GM21737 (cell line): ENCODE data around the gene CAPZB.

ENCODE experiments used
- ATAC-seq: cut with Tn5 transposase; IDR thresholded peaks from one replicate; pipeline ENCODE4 v1.9.1; 2021; ENCODE audit warnings: mild to moderate bottlenecking, moderate library complexity; ENCODE audit not compliant: unreplicated experiment

The CAPZB gene

DNA sequence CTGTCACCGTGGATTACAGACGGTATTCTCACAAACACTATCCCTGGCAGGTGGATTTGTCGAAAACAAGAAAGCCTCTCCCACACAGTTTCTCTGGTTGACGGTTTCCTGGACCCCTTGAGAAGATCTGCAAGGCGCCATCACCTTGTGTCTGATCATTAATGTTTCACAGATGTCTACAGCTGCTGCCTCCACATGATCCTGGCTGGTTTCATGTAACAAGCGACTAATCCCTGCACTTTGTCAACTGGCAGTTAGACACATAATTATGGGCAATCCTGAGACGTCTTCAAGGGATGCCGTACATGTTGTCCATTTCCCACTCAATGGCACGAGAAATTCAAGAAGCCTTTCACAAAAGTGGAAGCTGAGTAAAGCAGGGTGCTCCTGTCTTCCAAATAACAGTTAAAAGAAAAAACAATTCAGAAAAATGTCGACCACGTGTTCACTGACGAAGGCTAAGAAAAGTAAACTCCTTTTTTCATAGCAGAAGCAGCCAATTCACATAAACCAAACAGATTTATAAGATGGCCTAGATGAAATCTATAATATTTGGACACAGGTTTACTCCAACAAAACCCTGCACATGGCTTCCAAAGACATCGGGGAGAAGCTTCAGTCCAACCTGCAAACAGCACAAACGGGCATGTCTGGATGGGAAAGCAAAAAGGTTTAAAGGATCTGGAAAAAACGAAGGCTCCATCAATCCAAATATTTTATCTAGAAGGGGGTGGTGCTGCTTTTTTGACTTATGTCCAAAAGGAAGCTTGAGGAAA lies 52.2 kb downstream of the CAPZB start:
- no peak for ATAC-seq

GRCh38 chr1:19430121-19431068 lies 54.9 kb downstream of the CAPZB start:
- no peak for ATAC-seq

GRCh38 chr1:19429611-19430010 lies 55.7 kb downstream of the CAPZB start:
- ATAC-seq = no peak

DNA sequence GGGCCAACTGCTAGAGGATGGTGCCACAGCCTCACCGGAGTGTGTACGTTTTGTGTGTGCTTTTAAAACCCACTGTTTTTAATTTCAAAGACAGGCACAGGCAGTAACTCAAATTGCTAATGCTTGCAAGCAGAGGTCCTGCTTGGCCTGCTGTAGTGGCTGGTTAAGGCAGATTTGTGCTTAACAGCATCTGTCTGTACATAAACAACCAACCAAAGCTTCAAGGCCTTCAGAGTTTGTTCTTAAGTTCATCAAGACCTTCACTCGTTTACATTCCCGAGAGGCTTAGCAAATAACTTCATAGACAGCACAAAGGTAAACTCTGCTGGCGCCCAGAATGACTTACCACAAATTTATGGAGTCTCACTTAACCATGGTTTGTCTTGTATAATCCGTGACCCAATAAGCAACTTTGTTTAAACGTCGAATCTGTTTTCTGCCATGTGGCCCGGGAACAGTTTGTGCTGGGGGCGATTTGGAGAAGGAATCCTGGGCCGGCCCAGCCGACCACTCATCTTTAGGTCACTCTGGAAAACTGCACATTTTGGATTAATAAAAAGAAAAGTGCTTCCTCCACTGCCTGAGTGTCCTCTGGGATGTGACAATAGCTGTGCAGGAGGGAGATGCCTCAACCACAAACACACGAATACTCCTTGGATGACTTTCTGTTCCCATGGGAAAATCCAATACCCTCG lies 58.1 kb downstream of the CAPZB start:
- ATAC-seq = no peak

DNA sequence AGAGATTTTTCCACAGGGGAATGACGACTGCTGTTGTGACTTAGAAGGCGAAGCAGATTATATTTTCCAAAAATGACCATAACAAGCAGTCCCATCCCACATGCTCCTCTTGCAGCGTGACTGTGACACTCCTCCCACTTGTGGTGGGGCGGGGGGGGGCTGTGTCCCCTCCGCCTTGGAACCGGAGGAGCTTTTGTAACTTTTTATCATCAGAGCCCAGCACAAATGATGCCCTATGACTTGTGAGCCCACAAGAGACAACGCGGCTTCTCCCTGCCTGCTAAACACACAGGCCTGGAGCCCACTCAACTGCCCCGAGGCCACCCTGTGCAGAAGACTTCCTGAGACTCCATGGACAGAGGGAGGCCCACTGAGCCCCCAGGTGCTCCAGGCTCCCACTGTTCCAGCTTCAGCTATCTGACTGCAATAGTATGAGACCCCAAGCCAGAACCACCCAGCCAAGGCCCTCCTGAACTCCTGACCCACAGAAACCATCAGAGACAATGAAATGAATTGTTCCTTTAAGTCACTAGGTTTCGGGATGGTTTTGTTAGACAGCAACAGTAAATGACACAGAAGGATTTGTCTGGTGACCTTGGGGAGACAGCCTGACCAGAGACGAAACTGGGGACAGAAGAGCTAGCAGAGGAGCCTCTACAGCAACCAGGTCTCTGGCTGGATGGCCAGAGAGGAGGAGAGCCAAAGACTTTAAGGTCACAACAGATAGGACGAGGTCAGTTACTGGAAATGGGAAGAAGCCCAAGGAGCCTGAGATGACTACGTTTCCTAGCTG lies 58.8 kb downstream of the CAPZB start:
- ATAC-seq = no peak

DNA sequence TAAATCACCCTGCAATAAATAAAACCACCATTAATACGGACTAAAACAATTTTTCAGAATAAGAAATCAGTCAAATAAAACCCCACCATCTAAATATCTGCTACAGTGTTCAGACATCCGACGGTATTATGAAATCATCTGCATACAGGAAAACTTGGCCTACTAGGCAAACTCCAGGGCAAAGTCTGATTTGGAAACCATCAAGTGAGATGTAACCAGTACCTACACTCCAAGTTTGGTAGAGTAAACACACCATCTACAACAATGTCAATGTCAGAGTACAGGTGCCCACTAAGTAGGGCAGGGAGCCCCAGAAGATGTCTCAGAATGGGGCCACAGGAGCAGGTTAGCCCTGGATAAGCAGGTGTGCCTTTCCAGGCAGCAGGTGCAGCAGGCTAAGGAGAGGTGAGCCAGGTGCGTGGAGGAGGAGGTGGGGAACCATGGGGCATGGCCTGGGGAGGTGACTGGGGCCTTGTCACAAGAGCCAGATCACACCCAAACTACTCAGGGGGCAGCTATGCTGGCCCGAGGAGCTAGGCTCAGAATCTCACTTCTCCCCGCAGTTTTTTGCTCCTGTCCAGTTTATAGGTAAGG lies 59.6 kb downstream of the CAPZB start:
- no peak for ATAC-seq

DNA sequence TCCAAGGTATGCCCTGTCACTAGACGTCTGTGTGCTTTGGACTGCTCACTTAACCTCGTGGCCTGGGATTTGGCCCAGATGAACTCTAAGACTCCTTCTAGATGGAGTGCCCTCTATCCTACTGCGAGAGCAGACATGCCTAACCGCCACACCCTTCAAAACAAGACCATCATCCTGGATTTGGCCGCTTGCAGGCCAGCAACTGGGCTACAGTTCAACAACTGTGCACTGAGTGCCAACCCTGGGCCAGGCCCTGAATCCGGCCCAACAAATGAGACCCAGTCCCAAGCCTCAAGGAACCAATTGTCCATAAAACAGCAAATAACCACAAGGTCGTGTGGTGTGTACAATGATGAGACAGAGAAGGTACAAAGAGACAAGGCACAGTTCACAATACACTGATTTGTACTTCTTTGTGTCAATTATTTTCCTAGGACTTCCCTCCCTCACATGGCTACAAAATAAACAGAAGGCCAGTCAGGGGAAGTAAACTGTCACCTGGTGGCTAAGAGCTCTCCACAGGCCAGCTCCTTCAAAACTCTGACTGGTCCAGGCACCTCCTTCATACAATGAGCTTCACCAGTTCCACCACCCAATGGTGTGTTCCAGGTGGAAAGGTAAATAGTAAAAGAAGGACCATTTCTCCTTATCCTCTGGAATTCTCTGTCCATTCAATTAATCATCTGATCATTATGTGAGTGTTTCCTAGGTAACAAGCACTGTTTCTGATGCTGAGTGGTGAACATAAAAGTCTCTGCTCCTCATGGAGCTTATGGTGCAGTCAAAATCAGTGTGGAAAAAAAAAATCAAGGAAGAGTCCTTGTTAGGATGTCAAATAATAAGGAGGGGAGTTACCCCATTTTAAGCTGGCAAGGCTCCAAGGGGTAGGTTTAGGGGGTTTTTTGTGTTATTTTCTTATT lies 60.4 kb downstream of the CAPZB start:
- ATAC-seq = no peak

GRCh38 chr1:19423130-19423529 lies 62.2 kb downstream of the CAPZB start:
- ATAC-seq = no peak

DNA sequence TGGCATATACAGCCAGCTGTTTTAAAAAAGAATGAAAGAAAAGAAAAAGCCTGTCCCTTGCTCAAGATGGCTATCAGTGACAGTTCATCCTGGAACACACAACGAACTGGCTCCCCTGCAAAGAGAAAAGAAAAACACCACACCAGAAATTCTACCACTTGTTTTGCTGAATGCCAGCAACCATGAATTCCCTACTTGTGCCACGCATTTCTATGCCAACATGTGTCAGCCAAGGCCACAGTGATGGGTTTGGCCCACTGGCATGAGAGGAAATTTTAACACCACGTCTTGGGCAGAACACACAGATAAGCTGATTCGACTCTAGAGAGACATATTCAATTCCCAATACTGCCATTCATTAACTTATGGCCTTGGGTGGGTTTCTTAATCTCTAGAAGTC lies 64.0 kb downstream of the CAPZB start:
- no peak for ATAC-seq

DNA sequence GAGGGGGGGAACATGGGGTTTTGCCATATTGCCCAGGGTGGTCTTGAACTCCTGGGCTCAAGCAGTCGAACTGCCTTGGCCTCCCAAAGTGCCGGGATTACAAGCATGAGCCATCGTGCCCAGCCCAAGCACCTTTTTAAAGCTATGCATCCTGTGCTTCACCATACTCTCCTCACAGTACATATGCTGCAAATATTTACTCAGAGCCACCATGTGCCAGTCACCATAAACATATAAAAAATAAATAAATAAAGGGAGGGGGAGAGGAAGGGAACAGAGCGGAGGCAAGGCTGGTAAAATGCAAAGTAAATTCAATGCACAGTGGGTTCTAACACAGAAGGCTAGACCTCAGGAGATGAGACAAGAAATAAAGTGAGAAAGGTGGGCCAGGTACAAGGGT lies 64.7 kb downstream of the CAPZB start:
- no peak for ATAC-seq

- no peak for ATAC-seq
Measured at GRCh38 chr1:19419691-19420090, 65.6 kb downstream of the CAPZB start.

- no peak for ATAC-seq
Measured at GRCh38 chr1:19418503-19418971, 66.8 kb downstream of the CAPZB start.

DNA sequence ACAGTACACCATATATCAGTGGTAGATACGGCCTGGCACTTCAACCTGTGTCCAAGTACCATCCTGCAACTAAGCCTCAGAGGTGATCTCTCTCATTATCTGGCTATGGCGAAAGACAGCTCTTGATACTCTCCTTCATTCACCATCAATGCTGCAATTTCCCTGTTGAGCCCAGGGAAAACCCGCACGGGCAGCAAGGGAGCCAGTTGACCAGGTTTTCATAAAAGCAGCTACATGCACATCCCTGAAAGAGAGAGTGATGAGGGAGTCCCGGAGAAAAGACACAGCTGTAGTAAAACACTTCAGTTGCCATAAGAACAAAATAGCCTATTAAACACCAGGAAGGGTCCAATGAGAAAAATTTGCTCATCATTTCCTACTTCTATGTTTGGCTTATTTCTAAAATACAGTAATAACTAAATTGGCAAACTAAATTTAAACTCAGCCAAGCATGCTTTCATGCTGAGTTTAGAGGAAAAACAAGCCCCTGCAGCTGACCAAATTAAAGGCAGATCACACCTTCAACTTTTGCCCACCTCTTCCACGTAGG lies 68.3 kb downstream of the CAPZB start:
- ATAC-seq = no peak

DNA sequence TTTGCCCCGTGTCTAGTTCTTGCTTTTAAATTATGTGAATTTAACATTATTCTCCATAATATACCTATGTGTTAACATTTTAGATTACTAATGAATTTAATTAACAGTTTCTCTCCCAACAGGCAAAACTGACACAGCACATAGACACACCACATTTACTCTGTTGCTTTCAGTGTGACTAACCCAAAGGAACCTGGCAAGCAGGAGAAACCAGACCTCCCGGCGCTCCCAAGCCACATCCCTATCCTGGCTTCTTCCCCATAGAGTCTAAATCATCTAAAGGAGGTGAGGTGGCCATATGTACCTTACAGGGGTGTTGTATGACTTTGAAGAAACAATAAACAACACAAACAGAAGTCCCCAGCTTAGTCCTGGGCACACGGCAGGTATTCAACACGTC lies 69.2 kb downstream of the CAPZB start:
- ATAC-seq = no peak

DNA sequence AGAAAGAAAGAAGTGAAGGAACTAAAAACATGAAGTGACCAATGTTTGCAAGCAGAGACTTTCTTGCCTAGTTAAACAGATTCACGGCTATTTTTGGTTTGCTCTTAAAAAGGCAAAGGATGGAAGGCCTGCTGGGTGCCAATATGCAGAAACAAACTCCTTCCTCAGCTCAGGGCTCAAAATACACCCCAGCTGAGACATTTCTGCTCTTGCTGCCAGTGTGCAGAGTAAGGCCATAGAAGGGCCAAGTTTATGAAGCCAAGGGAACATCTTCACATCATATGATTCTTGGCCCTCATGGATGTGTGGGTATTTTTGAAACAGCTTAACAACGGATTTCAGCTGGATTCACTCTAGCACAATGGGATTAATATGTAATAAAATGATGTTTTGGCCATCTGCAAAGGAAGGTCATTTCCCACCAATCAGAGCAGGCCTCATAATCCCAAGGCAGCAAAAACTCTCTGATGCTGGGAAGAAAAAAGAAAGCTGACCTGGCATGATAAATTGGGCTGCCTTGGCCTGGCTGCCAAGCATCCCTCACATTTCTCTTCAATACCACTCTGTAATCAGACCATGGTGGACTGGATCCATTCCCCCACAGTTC lies 70.7 kb downstream of the CAPZB start:
- no peak for ATAC-seq

- ATAC-seq = no peak
Measured at GRCh38 chr1:19413999-19414398, 71.3 kb downstream of the CAPZB start.

DNA sequence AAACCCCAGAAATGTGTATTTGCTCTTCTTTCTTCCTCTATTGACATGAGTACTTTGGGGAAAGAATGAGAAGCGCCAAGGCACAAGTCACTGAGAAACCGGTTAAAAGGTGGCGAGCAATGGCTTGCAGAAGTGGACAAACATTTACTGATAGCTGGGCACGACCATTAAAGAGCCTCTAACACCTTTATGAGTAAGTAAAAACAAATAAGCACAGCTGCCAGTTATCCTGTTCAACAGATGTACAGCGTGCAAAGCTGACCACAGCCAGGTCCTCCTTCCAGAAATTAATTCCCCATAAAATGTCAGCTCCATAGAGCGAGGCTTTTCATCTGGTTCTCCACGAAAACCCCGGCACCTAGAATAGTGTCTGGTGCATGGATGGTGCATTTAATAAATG lies 72.7 kb downstream of the CAPZB start:
- ATAC-seq = no peak

DNA sequence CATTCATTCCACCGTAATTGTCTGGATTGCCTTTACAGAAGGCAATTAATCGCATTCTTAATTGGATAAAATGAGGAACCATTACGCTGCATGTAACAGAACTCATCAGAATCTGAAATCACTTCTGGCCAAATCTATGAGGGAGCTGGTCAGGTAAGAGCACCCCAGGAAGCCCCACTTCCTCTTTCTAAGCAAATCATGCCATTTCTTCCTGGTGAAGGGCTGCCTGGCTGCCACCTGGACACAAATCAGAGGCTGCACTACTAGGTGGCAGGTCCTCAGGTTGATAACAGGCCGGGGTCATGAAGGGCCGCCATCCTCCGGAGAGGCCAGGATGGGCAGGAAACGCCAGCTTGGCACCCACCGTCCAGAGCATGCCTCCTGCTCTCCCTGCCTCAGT lies 73.7 kb downstream of the CAPZB start:
- peak; percentile 73 for ATAC-seq
